Measurements from ENCODE around the gene IL1RAP.
A peak's percentile ranks its signal among the peaks of the same experiment; 100 is the strongest.

IL1RAP gene

DNA sequence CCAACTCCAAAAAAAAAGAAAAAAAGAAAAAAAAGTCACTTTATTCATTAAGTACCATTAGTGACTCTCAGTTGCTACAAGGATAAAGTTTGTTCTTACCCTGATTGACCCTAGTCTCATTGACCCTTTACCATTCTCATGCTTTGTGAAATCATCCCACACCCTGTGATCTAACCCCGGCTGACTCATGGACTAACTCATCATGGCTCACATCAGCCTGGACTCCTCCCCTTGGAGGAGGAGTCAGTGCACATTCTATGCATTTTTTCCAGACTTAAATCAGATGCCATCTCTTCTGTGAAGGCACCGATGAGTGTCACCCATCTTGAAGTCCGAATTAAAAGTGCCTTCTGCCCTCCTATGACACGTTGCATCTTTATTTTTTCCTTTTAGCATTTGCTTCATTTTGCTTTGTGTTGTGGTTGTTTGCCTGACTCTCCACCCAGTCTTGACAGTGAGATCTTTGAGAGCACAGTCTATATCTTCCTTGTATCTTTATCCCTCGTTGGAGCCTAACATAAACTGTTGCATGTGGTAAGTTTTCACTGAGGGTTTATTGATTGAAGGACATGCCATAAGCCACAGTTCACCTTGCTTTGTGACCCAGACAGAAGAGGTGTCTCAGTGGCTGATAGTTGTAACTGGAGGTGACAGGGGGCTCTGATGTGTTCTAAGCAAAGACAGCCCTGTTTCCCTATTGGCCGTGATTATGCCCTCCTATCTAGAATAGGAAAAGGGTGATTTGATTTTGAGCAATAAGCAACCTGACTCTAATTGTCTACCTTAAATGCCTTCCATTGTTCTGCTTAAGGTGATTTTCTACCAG is 72.1 kb downstream of the IL1RAP start:
- H3K4me3 ChIP-seq (ENCODE audit: low read length), result peak overlapping the region; percentile 29
- no peaks in the 10 kb centered on the region for H3K9me3 ChIP-seq (replicated peaks; ENCODE audit: low read length)
- peaks cover 38% of the 10 kb centered on the region for H3K4me1 ChIP-seq (ENCODE audit: control insufficient read depth, insufficient read depth, low read length)
- H3K4me2 ChIP-seq (ENCODE audit: low read length), result peak overlapping the region; percentile 70
- peak overlapping the region; percentile 60 for H3K9ac ChIP-seq (ENCODE audit: low read depth, low read length)
- no peaks in the 10 kb centered on the region for H3K27me3 ChIP-seq (ENCODE audit: control insufficient read depth, insufficient read depth, low read length)
- no peaks in the 10 kb centered on the region for H3K36me3 ChIP-seq (ENCODE audit: insufficient read depth, low read length)

DNA sequence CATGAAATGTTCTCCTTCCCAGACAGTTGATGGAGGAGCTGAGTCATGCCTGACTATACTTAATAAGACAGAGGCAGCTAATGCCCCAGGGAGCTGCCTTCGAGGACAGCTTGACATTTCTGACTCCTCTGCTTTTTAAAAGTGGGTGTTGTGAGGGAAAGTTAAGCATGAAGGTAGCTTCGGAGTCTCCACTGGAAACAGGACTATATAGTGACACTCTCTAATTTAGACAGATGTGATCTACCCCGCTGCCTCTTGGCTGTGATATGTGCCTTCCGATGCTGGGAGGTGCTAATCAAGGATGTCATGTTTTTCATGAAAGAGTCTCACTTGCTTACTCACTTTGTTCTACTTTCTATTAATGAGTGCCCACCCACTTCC is 72.7 kb downstream of the IL1RAP start:
- Histone ChIP-seq H3K4me3 (ENCODE audit: low read length) (peak overlapping the region; percentile 29), H3K9ac (ENCODE audit: low read depth, low read length) (peak overlapping the region; percentile 60), H3K4me2 (ENCODE audit: low read length) (peak overlapping the region; percentile 70), H3K36me3 (ENCODE audit: insufficient read depth, low read length) (no peaks in the 10 kb centered on the region), H3K27me3 (ENCODE audit: control insufficient read depth, insufficient read depth, low read length) (no peaks in the 10 kb centered on the region), H3K9me3 (replicated peaks; ENCODE audit: low read length) (no peaks in the 10 kb centered on the region), H3K4me1 (ENCODE audit: control insufficient read depth, insufficient read depth, low read length) (peaks cover 32% of the 10 kb centered on the region)

DNA sequence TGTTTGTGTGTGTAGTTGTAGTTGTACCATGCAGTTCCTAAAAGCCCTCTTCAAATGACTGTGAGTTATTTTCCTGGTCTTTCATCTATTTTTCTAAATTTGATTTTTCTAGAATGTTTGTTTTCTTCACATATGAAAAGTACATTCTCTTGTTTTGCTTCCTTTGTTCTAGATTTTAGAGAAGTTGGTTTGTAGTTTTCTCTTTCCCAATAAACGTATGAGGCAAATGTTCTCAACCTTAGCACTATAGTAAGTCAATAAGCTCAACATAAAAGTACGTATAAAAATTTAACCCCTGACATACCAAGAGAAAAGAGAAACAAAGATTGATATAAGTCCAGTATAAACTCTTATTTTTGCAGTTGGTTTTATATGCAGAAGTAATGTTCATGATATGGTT is 74.7 kb downstream of the IL1RAP start:
- no peak overlapping the region for H3K4me3 ChIP-seq (ENCODE audit: low read length)
- H3K36me3 ChIP-seq (ENCODE audit: insufficient read depth, low read length), result no peaks in the 10 kb centered on the region
- H3K9me3 ChIP-seq (replicated peaks; ENCODE audit: low read length), result no peaks in the 10 kb centered on the region
- no peaks in the 10 kb centered on the region for H3K27me3 ChIP-seq (ENCODE audit: control insufficient read depth, insufficient read depth, low read length)
- no peak overlapping the region for H3K9ac ChIP-seq (ENCODE audit: low read depth, low read length)
- H3K4me2 ChIP-seq (ENCODE audit: low read length), result no peak overlapping the region
- peaks cover 30% of the 10 kb centered on the region for H3K4me1 ChIP-seq (ENCODE audit: control insufficient read depth, insufficient read depth, low read length)

DNA sequence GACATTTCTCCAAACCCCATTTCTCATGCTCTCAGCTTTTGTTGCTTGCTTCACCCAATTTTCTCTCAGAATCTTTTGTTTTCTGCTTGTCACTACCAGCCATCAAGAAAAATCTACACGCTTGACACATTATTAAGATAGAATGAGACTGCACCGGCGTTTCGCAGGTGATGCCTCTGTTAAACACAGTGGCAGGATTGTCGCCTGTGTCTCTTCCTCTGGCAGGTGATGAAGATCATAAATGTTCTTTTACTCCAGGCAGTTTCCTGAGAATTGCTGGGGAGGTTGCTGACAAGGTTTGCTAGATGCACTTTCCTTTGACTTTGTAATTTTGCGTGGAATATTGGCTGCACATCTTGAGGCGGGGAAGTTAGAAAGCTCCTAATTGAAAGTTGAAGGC is 75.4 kb downstream of the IL1RAP start:
- Histone ChIP-seq H3K4me1 (ENCODE audit: control insufficient read depth, insufficient read depth, low read length) (peaks cover 30% of the 10 kb centered on the region), H3K4me2 (ENCODE audit: low read length) (no peak overlapping the region), H3K4me3 (ENCODE audit: low read length) (no peak overlapping the region), H3K9me3 (replicated peaks; ENCODE audit: low read length) (no peaks in the 10 kb centered on the region), H3K27me3 (ENCODE audit: control insufficient read depth, insufficient read depth, low read length) (no peaks in the 10 kb centered on the region), H3K36me3 (ENCODE audit: insufficient read depth, low read length) (no peaks in the 10 kb centered on the region), H3K9ac (ENCODE audit: low read depth, low read length) (no peak overlapping the region)

DNA sequence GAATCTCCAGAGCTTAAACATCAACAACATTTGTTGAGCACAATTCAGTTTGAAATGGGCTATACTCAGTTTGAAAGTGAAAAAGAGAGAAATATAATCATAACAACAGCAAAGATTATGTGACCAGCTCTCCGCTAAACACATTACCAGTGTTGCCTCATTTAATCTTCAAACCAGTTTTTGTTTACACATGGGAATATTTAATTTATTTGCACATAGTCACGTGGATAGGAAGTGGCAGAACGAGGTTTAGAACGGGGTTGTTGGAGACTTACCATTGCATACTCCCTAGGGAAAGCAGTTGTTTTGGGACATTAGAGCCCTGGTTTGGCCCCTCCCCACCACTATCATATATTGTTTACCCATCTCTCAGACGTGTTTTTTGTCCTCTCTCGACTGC is 77.2 kb downstream of the IL1RAP start:
- Histone ChIP-seq H3K9ac (ENCODE audit: low read depth, low read length) (no peak overlapping the region), H3K27me3 (ENCODE audit: control insufficient read depth, insufficient read depth, low read length) (no peaks in the 10 kb centered on the region), H3K4me3 (ENCODE audit: low read length) (no peak overlapping the region), H3K36me3 (ENCODE audit: insufficient read depth, low read length) (no peaks in the 10 kb centered on the region), H3K9me3 (replicated peaks; ENCODE audit: low read length) (no peaks in the 10 kb centered on the region), H3K4me2 (ENCODE audit: low read length) (no peak overlapping the region), H3K4me1 (ENCODE audit: control insufficient read depth, insufficient read depth, low read length) (peaks cover 19% of the 10 kb centered on the region)

DNA sequence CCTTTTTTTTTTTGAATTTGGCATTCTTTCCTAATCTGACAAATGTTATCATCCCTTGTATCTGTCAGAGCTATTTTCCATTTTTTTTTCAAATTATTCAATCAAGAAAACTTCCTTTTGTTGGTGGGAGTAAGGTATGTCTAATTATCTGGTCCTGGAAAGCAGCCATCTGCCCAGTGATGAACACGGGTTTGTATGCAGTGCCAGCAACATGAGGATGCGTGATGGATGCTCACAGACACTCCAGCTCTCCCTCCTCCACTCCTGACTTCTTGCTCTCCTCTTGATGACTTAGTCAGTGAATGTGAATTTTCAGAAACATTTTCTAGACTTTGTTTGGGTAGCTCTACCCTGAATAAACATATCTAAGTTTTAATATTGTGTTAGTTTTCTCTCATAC is 79.2 kb downstream of the IL1RAP start:
- Histone ChIP-seq H3K4me3 (ENCODE audit: low read length) (no peak overlapping the region), H3K9me3 (replicated peaks; ENCODE audit: low read length) (no peaks in the 10 kb centered on the region), H3K4me2 (ENCODE audit: low read length) (no peak overlapping the region), H3K9ac (ENCODE audit: low read depth, low read length) (no peak overlapping the region), H3K27me3 (ENCODE audit: control insufficient read depth, insufficient read depth, low read length) (no peaks in the 10 kb centered on the region), H3K4me1 (ENCODE audit: control insufficient read depth, insufficient read depth, low read length) (peaks cover 13% of the 10 kb centered on the region), H3K36me3 (ENCODE audit: insufficient read depth, low read length) (no peaks in the 10 kb centered on the region)

DNA sequence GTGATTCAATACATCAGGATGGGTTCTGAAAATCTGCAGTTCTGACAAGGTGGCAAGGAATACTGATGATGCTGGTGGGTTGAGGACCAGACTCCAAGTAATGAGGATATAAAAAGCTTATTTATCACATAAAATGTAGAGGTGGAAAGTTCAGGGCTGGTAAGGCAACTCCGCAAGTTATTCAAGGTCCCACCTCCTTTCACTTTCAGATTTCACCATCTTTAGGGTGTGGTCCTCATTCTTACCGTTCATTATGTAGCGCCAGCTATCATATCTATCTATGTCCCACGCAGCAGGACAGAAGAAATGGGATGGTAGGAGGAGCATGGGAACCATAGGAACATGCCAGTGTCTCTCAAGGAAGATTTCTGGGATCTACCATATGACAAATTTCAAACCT is 80.3 kb downstream of the IL1RAP start:
- H3K4me2 ChIP-seq (ENCODE audit: low read length), result no peak overlapping the region
- H3K4me1 ChIP-seq (ENCODE audit: control insufficient read depth, insufficient read depth, low read length), result peaks cover 13% of the 10 kb centered on the region
- H3K36me3 ChIP-seq (ENCODE audit: insufficient read depth, low read length), result no peaks in the 10 kb centered on the region
- no peaks in the 10 kb centered on the region for H3K27me3 ChIP-seq (ENCODE audit: control insufficient read depth, insufficient read depth, low read length)
- no peaks in the 10 kb centered on the region for H3K9me3 ChIP-seq (replicated peaks; ENCODE audit: low read length)
- H3K4me3 ChIP-seq (ENCODE audit: low read length), result no peak overlapping the region
- no peak overlapping the region for H3K9ac ChIP-seq (ENCODE audit: low read depth, low read length)

DNA sequence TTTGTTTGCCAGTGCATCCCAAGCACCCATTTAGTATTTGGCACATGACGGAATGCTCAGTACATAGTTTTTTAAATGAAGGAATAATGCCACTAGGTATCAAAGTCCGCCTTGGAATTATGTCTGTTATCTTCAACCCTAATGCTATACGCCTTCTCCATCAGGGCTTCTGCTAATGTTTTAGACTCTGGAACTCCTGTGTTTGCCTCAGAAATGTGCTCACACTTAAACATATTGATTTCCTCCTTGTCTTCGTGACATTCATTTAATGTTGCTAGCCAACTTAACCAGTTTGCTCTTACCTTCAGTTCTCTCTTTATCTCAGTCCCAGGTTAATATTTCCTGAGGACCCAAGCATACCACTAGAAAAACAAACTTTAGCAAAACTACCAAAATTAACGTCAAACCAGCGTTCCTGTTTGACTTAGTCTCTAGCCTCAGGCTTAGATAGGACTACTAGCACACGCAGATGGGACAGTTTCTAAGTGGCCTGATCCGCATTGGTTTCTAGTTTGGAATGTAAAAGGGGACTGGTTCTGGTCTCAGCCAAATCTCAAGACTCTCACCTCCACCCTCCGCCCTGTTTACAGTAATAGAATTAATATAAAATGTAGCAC is 81.4 kb downstream of the IL1RAP start:
- H3K4me3 ChIP-seq (ENCODE audit: low read length), result no peak overlapping the region
- H3K9me3 ChIP-seq (replicated peaks; ENCODE audit: low read length), result no peaks in the 10 kb centered on the region
- no peak overlapping the region for H3K4me2 ChIP-seq (ENCODE audit: low read length)
- H3K27me3 ChIP-seq (ENCODE audit: control insufficient read depth, insufficient read depth, low read length), result no peaks in the 10 kb centered on the region
- no peaks in the 10 kb centered on the region for H3K36me3 ChIP-seq (ENCODE audit: insufficient read depth, low read length)
- H3K4me1 ChIP-seq (ENCODE audit: control insufficient read depth, insufficient read depth, low read length), result peaks cover 13% of the 10 kb centered on the region
- no peak overlapping the region for H3K9ac ChIP-seq (ENCODE audit: low read depth, low read length)

DNA sequence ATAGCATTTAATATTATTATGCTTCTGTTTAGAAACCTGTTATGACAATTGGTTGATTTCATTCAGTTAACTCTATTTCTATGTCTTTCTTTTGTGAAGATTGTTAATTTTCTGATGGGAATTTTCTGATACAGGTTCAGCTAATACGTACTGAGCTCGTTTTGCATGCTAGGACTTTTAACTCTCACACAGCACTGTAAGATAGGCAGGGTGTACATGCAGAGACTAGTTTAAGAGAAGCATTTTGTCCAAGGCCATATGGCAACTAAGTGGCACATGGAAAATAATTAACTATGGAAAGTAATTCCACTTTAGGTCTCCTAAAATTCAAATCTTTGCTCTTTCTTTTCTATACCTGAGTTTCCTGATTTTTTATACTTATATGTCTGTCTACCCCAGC is 81.9 kb downstream of the IL1RAP start:
- Histone ChIP-seq H3K4me3 (ENCODE audit: low read length) (no peak overlapping the region), H3K9me3 (replicated peaks; ENCODE audit: low read length) (no peaks in the 10 kb centered on the region), H3K36me3 (ENCODE audit: insufficient read depth, low read length) (no peaks in the 10 kb centered on the region), H3K4me2 (ENCODE audit: low read length) (no peak overlapping the region), H3K9ac (ENCODE audit: low read depth, low read length) (no peak overlapping the region), H3K4me1 (ENCODE audit: control insufficient read depth, insufficient read depth, low read length) (peaks cover 13% of the 10 kb centered on the region), H3K27me3 (ENCODE audit: control insufficient read depth, insufficient read depth, low read length) (no peaks in the 10 kb centered on the region)

DNA sequence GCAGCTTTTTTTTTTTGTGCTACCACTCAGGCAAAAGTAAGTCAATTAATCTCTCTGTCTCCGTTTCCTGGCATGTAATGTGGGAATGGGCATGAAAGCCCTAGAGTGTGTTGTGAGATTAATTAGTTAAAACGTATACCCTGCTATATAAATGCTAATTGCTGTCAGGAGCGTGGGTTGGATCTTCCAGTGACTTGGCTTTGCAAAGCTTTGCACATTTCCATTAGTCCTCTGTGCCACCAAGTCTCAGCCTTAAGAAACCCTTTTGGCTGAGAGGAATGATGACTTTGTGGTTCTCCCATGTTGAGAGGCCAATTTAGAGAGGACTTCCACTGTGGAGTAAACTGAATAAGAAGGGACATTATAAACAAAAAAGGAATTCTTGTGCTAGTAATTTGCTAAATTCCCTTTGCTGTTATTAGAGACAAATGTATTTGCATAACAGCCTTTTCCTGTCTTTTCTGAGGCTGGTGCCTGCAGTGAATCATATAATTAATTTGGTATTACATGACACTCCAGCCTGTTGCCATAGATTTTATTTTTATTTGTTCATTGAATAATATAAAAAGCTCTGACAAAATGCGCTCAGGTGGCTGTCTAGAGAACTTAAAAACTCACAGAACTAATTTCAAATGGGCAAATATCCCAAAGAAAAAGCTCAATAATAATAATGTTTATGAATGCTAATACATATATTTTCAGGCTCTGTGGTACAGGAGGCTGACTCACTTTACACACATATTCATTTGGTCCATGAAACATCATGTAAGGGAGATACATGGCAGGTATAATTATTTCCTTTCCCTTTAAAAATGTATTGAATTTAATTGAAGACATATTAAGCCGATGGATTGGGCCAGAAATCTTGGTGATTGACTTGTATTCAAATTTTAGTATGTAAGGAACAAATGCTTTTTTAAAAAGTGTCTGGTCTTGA is 82.7 kb downstream of the IL1RAP start:
- no peaks in the 10 kb centered on the region for H3K9me3 ChIP-seq (replicated peaks; ENCODE audit: low read length)
- no peak overlapping the region for H3K4me2 ChIP-seq (ENCODE audit: low read length)
- H3K4me1 ChIP-seq (ENCODE audit: control insufficient read depth, insufficient read depth, low read length), result peaks cover 14% of the 10 kb centered on the region
- H3K4me3 ChIP-seq (ENCODE audit: low read length), result no peak overlapping the region
- no peaks in the 10 kb centered on the region for H3K36me3 ChIP-seq (ENCODE audit: insufficient read depth, low read length)
- no peaks in the 10 kb centered on the region for H3K27me3 ChIP-seq (ENCODE audit: control insufficient read depth, insufficient read depth, low read length)
- no peak overlapping the region for H3K9ac ChIP-seq (ENCODE audit: low read depth, low read length)

DNA sequence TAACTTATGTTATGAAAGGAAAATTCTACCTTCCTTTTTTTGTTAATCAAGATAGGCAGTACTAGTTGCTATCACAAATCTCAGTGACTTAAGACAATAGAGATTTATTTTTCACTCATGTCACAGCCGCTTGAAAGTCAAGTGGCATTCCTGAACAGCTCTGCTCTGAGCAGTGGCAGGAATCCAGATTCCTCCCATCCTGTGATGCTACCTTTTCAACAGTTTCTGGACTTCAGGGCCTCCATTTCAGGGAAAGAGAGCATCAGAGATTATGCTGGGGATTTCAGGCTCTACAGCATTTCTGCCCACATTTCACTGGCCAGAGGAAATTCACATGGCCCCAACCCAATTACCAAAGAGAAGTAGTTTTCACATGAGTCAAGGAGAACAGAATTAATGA is 83.4 kb downstream of the IL1RAP start:
- no peaks in the 10 kb centered on the region for H3K9me3 ChIP-seq (replicated peaks; ENCODE audit: low read length)

More for the DNA sequence above, 83.4 kb downstream of the IL1RAP start:
- peaks cover 14% of the 10 kb centered on the region for H3K4me1 ChIP-seq (ENCODE audit: control insufficient read depth, insufficient read depth, low read length)
- H3K36me3 ChIP-seq (ENCODE audit: insufficient read depth, low read length), result no peaks in the 10 kb centered on the region
- H3K4me3 ChIP-seq (ENCODE audit: low read length), result no peak overlapping the region
- H3K9ac ChIP-seq (ENCODE audit: low read depth, low read length), result no peak overlapping the region
- no peak overlapping the region for H3K4me2 ChIP-seq (ENCODE audit: low read length)
- no peaks in the 10 kb centered on the region for H3K27me3 ChIP-seq (ENCODE audit: control insufficient read depth, insufficient read depth, low read length)
